CD4-positive, alpha-beta T cell (primary cell): ENCODE data around the gene IFI27L2. TPM values are rescaled to one million over a fixed set of nuclear protein-coding genes. Genes with fewer than 3 reads are reported as not detected.

Experiments used
- ATAC-seq: fragments of 200-7000 bp; cut with Tn5 transposase; one replicate; pipeline ENCODE4 v1.10.0; 2022; ENCODE audit warnings: mild to moderate bottlenecking; ENCODE audit not compliant: poor library complexity
- CTCF ChIA-PET: fragments of 350-600 bp; sonication (Branson Sonifier 250); formaldehyde crosslinking; loops from one replicate; lab custom pipeline; 2021; ENCODE audit warnings: antibody characterized with exemption, inconsistent platforms; lab: Charles Lee
- POLR2A ChIA-PET: fragments of 350-600 bp; sonication (Branson Sonifier 250); formaldehyde crosslinking; loops from one replicate; lab custom pipeline; 2021; ENCODE audit warnings: antibody characterized with exemption, inconsistent platforms; lab: Charles Lee
- DNase-seq, 14 experiments: peaks; one replicate each; pipeline ENCODE4 v3.0.0-alpha.2; 2013 to 2020; ENCODE audit warnings: mixed read lengths in 2 of 14
- H3K27ac ChIP-seq, 2 donors: one replicate each; pipeline versions ENCODE4 v1.5.1 to v1.7.0; 2013; ENCODE audit warnings: low read length in 2 of 2, low read depth in 1 of 2, mild to moderate bottlenecking in 1 of 2
- H3K27me3 ChIP-seq, 2 experiments: 1 replicate in 1 of 2; 2 replicates in 1 of 2; pipeline versions ENCODE4 v1.6.1 to v1.7.0; 2013; ENCODE audit warnings: low read length in 2 of 2, control low read depth in 1 of 2, mild to moderate bottlenecking in 1 of 2, moderate library complexity in 1 of 2; ENCODE audit not compliant: insufficient read depth in 2 of 2, control insufficient read depth in 1 of 2
- H3K36me3 ChIP-seq: one replicate; pipeline ENCODE4 v1.6.1; 2013; ENCODE audit warnings: low read length, control low read depth; ENCODE audit not compliant: insufficient read depth
- H3K4me1 ChIP-seq: one replicate; pipeline ENCODE4 v1.6.1; 2013; ENCODE audit warnings: low read length, control low read depth; ENCODE audit not compliant: insufficient read depth
- H3K4me3 ChIP-seq: one replicate; pipeline ENCODE4 v1.5.1; 2013; ENCODE audit warnings: mild to moderate bottlenecking, low read length, moderate library complexity
- H3K9me3 ChIP-seq, 2 experiments: 1 replicate in 1 of 2; 2 replicates in 1 of 2; pipeline versions ENCODE4 v1.6.1 to v1.7.0; 2013; ENCODE audit warnings: low read length in 2 of 2, mild to moderate bottlenecking in 2 of 2, control low read depth in 1 of 2, moderate library complexity in 1 of 2; ENCODE audit not compliant: control insufficient read depth in 1 of 2, insufficient read depth in 1 of 2
- H3K27ac Mint-ChIP-seq: one replicate; pipeline ENCODE4 v1.8.0; 2020; ENCODE audit warnings: mixed read lengths
- H3K27me3 Mint-ChIP-seq: one replicate; pipeline ENCODE4 v1.8.0; 2021; ENCODE audit warnings: mixed read lengths
- H3K36me3 Mint-ChIP-seq: one replicate; pipeline ENCODE4 v1.8.0; 2021; ENCODE audit warnings: low read depth, mixed read lengths
- H3K4me1 Mint-ChIP-seq: one replicate; pipeline ENCODE4 v1.8.0; 2021; ENCODE audit warnings: low read depth, mixed read lengths
- H3K4me3 Mint-ChIP-seq: one replicate; pipeline ENCODE4 v1.8.0; 2020; ENCODE audit warnings: mild to moderate bottlenecking, mixed read lengths
- H3K9me3 Mint-ChIP-seq: one replicate; pipeline ENCODE4 v1.8.0; 2020; ENCODE audit warnings: mixed read lengths
- CTCF ChIP-seq: fragments of 200-600 bp; IDR thresholded peaks from one replicate; pipeline ENCODE4 v1.8.0; 2022; ENCODE audit warnings: antibody characterized with exemption, mild to moderate bottlenecking
- intact Hi-C, 2 experiments: fragments of 100-400 bp; cut with DNase I in 1 of 2; cut with micrococcal nuclease in 1 of 2; formaldehyde crosslinking; loops; one replicate each; pipeline versions ENCODE4 v1.15.1 to v1.9.0; 2023 to 2025; cut with DNase I, micrococcal nuclease
- total RNA-seq, 174 experiments: library from RNA in 2 of 174; stranded (reverse) in 2 of 174; gene quantifications; one replicate each; pipeline ENCODE4 v1.2.3 and lab custom pipeline; 2021 to 2026

Gene IFI27L2
- total RNA-seq, 2 experiments from 2014 or later, result 21.5 to 22.2 TPM

DNA sequence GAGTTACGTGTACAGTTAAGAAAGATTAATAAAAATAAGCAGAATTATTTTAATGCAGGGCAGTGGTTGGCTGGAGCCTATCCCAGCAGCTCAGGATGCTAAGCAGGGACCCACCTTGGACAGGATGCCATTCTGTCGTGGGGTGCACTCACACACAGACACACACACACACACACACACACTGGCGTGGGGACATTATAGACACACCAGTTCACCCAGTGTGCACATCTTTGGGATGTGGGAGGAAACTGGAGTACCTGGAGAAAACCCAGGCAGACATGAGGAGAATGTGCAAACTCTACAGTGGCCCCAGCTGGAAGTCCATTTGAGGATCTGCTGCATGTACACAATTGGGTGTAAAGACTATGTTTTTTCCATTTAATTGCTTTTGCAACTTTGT lies 12.8 kb upstream of the IFI27L2 start:
- H3K27ac Mint-ChIP-seq, result no peak overlapping the region
- CTCF ChIA-PET, result no interaction called here
- H3K27ac ChIP-seq, result no peak overlapping the region
- no peaks in the 10 kb centered on the region for H3K27me3 ChIP-seq
- H3K4me3 Mint-ChIP-seq, result no peak overlapping the region
- H3K36me3 Mint-ChIP-seq, result no peaks in the 10 kb centered on the region
- intact Hi-C loops, result no loop called here
- peaks cover 17% of the 10 kb centered on the region for H3K4me1 Mint-ChIP-seq
- H3K9me3 ChIP-seq, result no peaks in the 10 kb centered on the region
- peaks cover 11% of the 10 kb centered on the region for H3K4me1 ChIP-seq
- POLR2A ChIA-PET, result no interaction called here
- no peak for TF ChIP-seq CTCF
- no peaks in the 10 kb centered on the region for H3K9me3 Mint-ChIP-seq
- H3K4me3 ChIP-seq, result no peak overlapping the region
- ATAC-seq, result no peak
- DNase-seq, result no peak
- H3K27me3 Mint-ChIP-seq, result peaks cover 3% of the 10 kb centered on the region
- H3K36me3 ChIP-seq, result no peaks in the 10 kb centered on the region

DNA sequence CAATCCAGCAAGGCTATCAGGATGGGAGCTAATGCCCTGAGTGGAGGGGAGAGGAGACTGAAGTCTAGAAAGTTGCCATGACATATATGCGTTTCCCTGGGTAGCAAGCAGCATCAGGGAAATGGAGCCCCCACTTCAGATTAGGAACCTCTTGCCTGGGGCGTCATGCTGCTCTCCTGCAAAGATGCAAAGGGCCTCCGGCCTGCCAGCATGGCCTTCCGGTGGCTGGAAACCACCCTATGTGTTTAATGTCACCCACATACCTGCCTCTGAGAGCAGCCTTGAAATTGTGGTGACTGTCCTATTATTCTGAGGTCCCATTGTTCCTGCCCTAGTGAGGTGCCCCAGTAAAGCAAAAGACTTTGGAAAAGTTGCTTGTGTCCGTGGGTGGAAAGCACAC lies 10.0 kb upstream of the IFI27L2 start:
- Mint-ChIP-seq H3K4me3 (no peak overlapping the region), H3K9me3 (no peaks in the 10 kb centered on the region), H3K27me3 (peaks cover 10% of the 10 kb centered on the region), H3K27ac (no peak overlapping the region), H3K4me1 (peaks cover 1% of the 10 kb centered on the region), H3K36me3 (no peaks in the 10 kb centered on the region)
- TF ChIP-seq CTCF, result no peak
- Histone ChIP-seq H3K4me1 (peaks cover 4% of the 10 kb centered on the region), H3K36me3 (no peaks in the 10 kb centered on the region), H3K27ac (no peak overlapping the region), H3K9me3 (peaks cover 4 to 9% of the 10 kb centered on the region in 2 experiments), H3K4me3 (no peak overlapping the region), H3K27me3 (peaks cover 0 to 3% of the 10 kb centered on the region in 2 experiments)
- CTCF ChIA-PET, result no interaction called here
- POLR2A ChIA-PET, result no interaction called here
- ATAC-seq (no peak), DNase-seq (no peak)
- intact Hi-C loops, result loop anchor here in 1 of 2 experiments (10.0 kb wide), 1 partner anchor 415 kb away; no protein-coding TSS in a partner anchor

GRCh38 chr14:94139006-94139405 lies 9.6 kb upstream of the IFI27L2 start:
- peaks cover 10% of the 10 kb centered on the region for H3K27me3 Mint-ChIP-seq
- intact Hi-C loops, result loop anchor here in 1 of 2 experiments (10.0 kb wide), 1 partner anchor 416 kb away; no protein-coding TSS in a partner anchor
- H3K36me3 Mint-ChIP-seq, result no peaks in the 10 kb centered on the region
- Histone ChIP-seq H3K27me3 (peaks cover 0 to 3% of the 10 kb centered on the region in 2 experiments), H3K4me3 (no peak overlapping the region), H3K27ac (no peak overlapping the region), H3K9me3 (peaks cover 4 to 9% of the 10 kb centered on the region in 2 experiments), H3K36me3 (no peaks in the 10 kb centered on the region), H3K4me1 (peaks cover 4% of the 10 kb centered on the region)
- H3K27ac Mint-ChIP-seq, result no peak overlapping the region
- ChIA-PET POLR2A (no interaction called here), CTCF (interaction anchor here (2.7 to 2.8 kb wide), 2 partner anchors 42 to 103 kb away, joined by 29 to 45 read pairs; no protein-coding TSS in a partner anchor)
- H3K4me3 Mint-ChIP-seq, result no peak overlapping the region
- no peaks in the 10 kb centered on the region for H3K4me1 Mint-ChIP-seq
- H3K9me3 Mint-ChIP-seq, result no peaks in the 10 kb centered on the region
- no peak for TF ChIP-seq CTCF
- ATAC-seq (no peak), DNase-seq (no peak)
